HS-27A (cell line): Measurements from ENCODE around the gene USP6.
A peak's percentile ranks its signal among the peaks of the same experiment; 100 is the strongest.
"Not testable (repeated sequence)": the region's sequence is repeated elsewhere in the genome, so short reads cannot be mapped to it uniquely, and the experiment has no call there.

Source experiments
- DNase-seq: peaks from one replicate; pipeline ENCODE4 v3.0.0-alpha.2; 2012; ENCODE audit warnings: low read depth, missing footprints

The USP6 gene

DNA sequence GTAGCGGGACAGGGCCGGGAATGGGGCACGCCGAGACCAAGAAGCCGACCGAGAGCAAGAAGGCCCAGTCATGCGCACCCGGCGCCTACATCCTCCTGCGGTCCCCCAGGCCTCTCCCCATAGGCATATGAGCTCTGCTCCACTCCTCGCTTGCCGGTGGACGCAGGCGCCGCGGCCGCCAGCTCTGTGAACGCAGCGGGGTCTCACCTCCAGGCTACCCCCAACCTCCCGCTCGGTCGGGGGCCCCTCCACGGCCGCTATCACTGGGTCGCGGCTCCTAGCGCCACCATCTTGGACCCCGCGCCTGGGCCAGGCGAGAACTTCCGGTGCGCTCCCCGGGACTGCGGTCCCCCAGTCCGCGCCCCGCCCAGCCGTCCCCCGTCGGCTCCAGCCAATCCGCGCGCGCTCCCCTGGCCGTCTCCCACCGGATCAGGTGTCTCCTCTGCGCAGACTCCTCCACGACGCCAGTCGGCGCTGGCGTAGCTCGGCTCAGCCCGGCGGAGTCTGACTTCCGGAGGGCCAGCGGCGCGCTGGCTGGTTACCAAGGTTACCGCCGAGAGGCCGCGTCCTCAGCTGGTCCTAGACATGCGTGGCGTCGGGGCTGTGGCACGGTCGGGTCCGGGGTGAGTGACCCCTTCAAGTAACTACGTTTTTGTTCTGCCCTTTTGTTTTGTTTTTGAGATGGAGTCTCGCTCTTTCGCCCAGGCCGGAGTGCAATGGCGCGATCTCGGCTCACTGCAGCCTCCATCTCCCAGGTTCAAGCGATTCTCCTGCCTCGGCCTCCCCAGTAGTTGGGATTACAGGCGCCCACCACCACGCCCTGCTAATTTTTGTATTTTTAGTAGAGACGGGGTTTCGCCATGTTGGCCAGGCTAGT is 75.9 kb downstream of the USP6 start, which contains the start of gene ZNF594:
Gene ZNF594 (minus strand): TSS at position 328 of the 877 bp plus-strand sequence. CDS start 7,612 bp downstream, outside the sequence.
- peak; percentile 26 for DNase-seq

GRCh38 chr17:5194346-5194745 is 78.5 kb downstream of the USP6 start:
- no peak for DNase-seq

- DNase-seq: no peak
These were observed 82.6 kb downstream of the USP6 start for GRCh38 chr17:5198472-5198871.

DNA sequence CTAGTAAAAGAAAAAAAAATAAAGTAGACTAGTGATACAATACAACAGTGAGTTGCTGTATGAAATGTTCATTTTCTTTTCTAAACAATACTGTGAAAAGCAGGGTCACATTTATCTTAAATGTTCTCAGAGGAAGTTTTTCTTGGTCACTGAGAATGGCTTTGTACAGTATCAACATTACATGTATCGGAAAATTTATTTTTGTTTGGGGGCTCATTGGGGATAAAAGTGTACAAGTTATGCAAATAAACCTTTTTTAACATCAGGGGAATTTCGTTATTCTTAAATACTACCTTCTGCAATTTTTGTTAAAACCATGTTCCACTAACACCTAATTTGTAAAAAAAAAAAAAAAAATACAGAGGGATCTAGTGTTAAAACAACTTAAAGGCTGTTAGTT is 84.5 kb downstream of the USP6 start:
- no peak for DNase-seq

GRCh38 chr17:5201011-5201410 is 85.2 kb downstream of the USP6 start:
- no peak for DNase-seq

GRCh38 chr17:5203178-5203907 is 87.5 kb downstream of the USP6 start:
- DNase-seq: no peak

- DNase-seq: no peak
These were observed 88.1 kb downstream of the USP6 start for GRCh38 chr17:5203908-5204294.

DNA sequence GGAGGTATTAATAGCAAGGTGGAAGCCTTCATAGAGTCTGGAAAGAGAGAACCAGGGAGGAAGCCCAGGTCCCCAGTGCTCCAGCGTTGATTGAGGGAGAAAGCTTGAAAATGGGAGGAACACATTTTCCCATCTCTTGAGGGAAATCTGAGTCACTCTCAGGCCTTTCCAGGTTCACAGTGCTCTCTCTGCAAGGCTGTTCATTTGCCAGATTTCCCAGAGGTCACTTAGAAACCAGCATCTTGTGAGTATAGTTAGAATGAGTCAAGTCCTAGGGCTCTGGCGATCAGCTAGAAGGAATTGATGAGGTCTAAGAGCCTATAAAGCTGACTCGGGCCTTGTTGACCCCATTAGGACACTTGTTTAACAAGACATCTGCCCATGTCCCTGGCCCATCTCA is 93.6 kb downstream of the USP6 start:
- no peak for DNase-seq

DNA sequence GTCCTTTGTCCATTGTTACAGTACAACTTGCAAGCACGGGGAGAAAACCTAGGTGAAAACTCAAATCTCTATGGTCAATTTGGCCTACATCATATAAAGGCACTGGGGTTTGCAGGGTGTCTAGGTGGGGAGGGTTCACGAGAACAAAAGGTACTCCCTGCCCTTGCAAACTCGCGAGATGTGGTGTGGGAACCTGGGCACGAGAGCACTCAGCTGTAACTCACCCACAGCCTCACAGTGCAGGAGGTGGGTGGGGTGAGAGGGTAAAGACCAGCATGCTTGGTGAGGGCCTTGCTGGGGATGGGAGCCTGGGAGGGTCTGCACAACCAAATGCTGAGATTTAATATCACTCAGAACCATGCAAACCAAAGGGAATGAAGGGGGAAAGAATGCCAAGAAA is 94.3 kb downstream of the USP6 start:
- DNase-seq: no peak

GRCh38 chr17:5210614-5211252 is 94.9 kb downstream of the USP6 start:
- no peak for DNase-seq

DNA sequence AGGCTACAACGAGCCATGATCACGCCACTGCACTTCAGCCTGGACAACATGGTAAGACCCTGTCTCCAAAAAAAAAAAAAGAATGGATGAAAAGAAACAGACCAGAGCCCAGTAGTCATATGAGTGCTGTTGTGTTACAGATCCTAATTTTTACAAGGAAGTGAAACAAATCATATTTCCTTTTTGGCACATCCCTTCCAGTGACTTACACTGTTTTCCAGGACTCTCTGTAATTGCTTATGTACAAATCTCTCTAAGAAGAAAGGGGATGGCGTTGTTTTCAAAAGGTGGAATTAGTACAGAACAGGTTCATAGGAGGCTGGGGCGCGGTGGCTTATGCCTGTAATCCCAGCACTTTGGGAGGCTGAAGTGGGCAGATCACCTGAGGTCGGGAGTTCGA is 95.6 kb downstream of the USP6 start:
- DNase-seq: no peak

- DNase-seq: not testable (repeated sequence)
These were observed 101.7 kb downstream of the USP6 start for GRCh38 chr17:5217562-5217961.

GRCh38 chr17:5219536-5219935 is 103.7 kb downstream of the USP6 start:
- no peak for DNase-seq

DNA sequence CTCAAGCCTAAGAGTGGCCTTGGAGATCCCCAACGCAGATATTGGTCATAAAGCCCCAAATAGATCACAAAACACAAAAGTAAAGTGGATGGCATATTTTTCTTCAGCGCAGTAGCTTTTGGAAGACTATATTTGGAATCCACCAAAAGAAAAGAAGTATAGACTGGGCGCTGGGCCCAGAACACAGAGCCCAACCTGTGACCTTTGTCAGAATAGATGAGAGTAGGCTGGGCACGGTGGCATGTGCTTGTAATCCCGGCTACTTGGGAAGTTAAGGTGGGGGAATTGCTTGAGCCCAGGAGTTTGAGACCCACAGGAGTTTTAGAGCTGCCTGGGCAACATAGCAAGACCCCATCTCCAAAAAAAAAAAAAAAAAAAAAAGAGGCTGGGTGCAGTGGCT is 104.2 kb downstream of the USP6 start:
- DNase-seq: no peak

DNA sequence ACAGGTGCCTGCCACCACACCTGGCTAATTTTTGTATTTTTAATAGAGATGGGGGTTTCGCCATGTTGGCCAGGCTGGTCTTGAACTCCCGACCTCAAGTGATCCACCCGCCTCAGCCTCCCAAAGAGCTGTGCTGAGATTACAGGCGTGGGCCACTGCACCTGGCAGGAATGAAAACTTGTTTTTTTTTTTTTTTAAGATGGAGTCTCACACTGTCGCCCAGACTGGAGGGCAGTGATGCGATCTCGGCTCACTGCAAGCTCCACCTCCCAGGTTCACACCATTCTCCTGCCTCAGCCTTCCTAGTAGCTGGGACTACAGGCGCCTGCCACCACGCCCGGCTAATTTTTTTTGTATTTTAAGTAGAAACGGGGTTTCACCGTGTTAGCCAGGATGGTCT is 106.1 kb downstream of the USP6 start:
- not testable (repeated sequence) for DNase-seq
